Activated naive CD4-positive, alpha-beta T cell treated with anti-CD3 and anti-CD28 coated beads, Interleukin-2, amount 50 U/mL, for 16 hours (primary cell): ENCODE measurements around the gene ZNF487.
"Not testable (repeated sequence)": the region's sequence is repeated elsewhere in the genome, so short reads cannot be mapped to it uniquely, and the experiment has no call there.

Source experiments
- DNase-seq: peaks from one replicate; pipeline ENCODE4 v3.0.0-alpha.2; 2020

Gene ZNF487

DNA sequence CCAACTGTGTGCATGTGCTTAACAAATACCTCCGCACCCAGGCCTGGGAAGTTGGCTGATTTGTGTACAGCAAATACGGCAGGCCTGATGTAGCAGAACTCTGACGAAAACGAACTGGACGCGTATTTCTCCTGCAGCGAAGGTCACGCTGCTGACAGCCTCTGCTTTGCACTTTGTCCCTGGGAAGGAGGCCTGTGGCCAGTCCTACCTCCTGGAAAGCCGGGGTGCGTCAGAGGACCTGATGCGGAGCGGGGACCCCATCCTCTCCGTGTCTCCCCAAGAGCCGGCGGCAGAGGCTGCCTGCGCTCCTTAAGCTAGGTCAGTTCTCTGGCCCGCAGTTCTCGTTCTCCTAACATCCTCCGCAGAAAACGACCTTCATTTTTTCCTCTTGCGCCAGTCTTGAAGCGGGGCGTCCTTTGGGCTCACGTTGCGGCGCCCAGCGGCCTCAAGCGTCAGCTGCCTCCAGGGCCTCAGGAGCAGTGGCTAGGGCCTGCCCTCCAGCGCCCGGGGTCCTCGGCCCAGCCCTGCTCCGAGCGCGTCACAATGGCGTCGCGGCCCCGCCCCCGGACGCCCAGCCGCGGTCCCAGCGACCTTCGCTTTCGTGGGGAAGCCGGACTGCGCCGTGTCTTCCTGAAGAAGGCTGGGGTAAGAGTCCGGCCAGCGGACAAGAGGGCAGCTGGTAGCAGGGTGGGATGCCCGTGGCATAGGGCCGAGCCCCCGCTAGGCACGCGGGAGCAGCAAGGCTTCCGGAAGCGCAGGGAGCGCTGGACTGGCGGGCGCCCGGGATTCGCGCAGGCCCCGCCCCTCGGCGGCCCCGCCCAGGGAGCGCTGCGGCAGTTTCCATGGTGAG lies at the start of gene ZNF487:
Gene ZNF487 (plus strand): TSS at position 821 of the 850 bp plus-strand sequence. CDS start 38,703 bp downstream, outside the sequence.
- DNase-seq, result peak; percentile 83

GRCh38 chr10:43387678-43388032 lies 49.3 kb upstream of the ZNF487 start:
- no peak for DNase-seq

DNA sequence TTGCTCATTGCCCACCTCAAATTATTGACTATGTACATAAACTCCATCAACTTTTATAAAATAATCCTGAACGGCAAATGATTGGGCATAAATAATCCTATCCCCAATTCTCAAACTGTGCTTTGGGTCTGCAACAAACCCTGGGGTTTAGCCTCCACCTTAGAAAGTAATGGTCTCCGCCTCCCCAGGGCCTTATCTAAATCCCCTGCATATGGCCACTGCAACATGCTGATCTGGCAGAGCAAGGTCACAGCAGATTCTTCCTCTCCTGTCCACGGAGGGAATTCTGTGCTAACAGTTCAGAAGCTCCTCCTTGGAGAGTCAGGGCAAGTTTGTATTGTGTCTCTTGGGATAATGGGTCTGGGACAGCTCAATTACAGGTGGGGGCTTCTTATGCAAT lies 47.0 kb upstream of the ZNF487 start:
- no peak for DNase-seq

DNA sequence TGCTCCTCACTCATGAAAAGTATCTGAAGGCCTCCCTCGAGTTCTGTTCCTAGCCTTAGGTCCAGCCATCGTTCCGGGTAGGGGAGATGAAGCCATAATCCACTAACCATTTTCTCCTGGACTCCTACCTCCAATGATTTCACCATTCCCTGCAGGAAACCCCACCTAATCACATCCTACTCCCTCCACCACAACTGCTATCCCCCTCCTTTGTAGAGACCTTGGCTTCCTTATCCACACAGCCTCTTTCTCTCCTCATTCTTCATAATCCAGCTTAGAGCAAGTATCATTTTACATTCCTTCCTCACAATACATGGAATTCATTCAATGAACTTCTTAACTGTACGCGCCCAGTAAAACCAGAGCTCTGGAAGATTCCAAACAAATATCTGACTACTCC lies 46.6 kb upstream of the ZNF487 start:
- no peak for DNase-seq

DNA sequence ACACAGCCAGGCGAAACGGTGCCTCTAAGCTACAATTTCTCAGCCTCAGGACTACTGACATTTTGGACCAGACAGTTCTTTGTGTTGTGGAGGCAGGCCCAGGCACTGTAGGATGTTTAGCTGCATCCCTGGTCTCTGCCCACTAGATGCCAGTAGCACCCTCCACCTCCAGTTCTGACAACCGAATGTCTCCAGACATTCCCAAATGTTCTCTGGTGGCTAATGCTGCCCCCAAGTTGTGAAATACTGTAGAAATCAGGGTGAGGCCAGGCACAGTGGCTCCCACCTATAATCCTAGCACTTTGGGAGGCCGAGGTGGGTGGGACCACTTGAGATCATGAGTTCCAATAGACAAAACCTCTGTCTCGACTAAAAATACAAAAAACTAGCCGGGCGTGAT lies 46.2 kb upstream of the ZNF487 start:
- no peak for DNase-seq

DNA sequence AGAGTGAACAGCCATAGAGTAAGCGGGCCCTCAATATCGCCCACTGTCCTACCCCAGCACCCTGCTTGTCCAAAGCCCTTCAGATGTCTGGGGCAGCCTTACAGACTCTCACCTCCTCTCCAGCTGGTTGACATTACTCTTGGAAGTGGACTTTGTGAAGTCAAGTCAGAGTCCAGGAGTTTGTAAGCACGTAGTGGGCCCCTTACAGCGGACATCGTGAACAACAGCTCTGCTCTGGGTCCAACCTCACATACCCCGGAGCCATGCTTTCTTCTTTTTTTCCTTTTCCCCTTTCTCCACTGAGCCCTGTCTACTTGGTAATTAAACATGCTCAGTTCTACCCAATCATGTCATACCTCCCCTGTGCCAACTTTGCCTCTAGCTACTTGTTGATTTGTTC lies 45.4 kb upstream of the ZNF487 start:
- DNase-seq, result no peak

DNA sequence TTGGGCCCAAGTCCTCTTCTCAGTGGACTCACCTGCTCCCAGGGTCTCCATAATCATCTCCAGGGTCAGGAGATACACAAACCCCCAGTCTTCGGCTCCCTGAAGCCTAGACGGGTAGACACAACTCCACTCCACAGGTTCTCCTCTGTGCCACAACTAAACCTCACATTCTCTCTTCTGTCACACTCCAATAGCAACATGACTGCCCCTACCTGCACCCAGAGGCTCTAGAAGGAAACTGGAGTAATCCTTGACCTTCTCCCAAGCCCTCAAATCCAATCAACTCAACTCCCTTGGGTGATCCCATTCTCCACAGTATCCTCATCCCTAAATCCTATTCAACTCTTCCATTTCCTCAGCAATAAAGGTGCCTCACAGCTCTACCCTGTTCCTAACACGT lies 44.2 kb upstream of the ZNF487 start:
- DNase-seq, result no peak

- DNase-seq, result not testable (repeated sequence)
Observed at GRCh38 chr10:43393186-43393585, 43.7 kb upstream of the ZNF487 start.

- DNase-seq, result no peak
Observed at GRCh38 chr10:43393606-43394360, 43.1 kb upstream of the ZNF487 start.

DNA sequence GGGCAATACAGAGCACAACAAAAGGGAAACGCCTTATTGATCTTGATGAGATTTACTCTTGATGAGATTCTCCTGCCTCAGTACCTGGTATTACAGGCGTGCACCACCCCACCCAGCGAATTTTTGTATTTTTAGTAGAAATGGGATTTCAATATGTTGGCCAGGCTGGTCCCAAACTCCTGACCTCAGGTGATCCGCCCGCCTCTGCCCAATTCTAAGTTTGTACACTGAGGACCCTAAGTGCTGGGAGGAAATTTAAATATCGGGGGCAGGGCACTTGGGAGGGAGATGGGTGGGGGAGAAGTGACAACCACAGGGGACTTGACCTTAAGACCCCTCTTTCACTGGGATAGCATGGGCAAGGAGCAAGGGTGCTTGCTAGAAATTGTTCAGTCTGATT lies 42.0 kb upstream of the ZNF487 start:
- DNase-seq, result no peak

GRCh38 chr10:43395571-43396060 lies 41.3 kb upstream of the ZNF487 start:
- no peak for DNase-seq

- peak; percentile 67 for DNase-seq
Observed at GRCh38 chr10:43396061-43396927, 40.6 kb upstream of the ZNF487 start.

- peak; percentile 71 for DNase-seq
Observed at GRCh38 chr10:43396928-43397624, 39.8 kb upstream of the ZNF487 start.

DNA sequence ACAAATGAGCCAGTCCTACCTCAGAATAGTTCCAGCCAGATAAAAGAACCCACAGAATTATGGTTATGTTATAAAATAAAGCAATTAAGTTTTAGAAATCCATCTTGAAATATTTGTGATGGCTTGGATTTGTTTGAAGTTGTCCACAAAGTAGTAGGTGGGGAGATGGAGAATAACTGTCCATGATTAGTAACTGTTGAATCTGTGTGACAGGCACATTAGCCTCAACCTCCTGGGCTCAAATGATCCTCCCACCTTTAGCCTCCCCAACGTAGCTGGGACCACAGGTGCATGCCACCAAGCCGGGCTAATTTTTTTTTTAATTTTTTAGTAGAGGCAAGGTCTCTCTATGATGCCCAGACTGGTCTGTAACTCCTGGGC lies 38.0 kb upstream of the ZNF487 start:
- DNase-seq, result no peak

- DNase-seq, result no peak
Observed at GRCh38 chr10:43399320-43400310, 37.3 kb upstream of the ZNF487 start.

DNA sequence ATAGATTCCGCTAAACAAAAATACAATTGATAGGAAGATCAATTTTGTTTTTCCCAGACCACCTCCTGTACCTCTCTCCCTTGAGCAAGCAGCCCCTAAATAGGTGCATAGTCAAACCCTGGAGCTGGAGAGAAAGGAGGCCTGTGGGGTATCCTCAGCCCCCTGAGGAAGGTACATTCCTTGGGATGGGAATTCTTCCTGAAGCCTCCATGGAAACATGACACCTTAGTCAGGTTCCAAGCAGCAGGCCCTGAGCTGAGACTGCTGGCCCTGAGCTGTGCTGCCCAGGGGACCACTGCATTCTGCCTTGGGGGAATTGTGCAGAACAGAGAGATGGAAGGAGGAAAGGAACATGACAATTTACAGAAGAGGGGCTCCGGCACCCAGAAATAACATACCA lies 35.3 kb upstream of the ZNF487 start:
- no peak for DNase-seq

GRCh38 chr10:43402176-43402575 lies 34.7 kb upstream of the ZNF487 start:
- DNase-seq, result no peak

GRCh38 chr10:43402880-43403452 lies 33.9 kb upstream of the ZNF487 start:
- no peak for DNase-seq

DNA sequence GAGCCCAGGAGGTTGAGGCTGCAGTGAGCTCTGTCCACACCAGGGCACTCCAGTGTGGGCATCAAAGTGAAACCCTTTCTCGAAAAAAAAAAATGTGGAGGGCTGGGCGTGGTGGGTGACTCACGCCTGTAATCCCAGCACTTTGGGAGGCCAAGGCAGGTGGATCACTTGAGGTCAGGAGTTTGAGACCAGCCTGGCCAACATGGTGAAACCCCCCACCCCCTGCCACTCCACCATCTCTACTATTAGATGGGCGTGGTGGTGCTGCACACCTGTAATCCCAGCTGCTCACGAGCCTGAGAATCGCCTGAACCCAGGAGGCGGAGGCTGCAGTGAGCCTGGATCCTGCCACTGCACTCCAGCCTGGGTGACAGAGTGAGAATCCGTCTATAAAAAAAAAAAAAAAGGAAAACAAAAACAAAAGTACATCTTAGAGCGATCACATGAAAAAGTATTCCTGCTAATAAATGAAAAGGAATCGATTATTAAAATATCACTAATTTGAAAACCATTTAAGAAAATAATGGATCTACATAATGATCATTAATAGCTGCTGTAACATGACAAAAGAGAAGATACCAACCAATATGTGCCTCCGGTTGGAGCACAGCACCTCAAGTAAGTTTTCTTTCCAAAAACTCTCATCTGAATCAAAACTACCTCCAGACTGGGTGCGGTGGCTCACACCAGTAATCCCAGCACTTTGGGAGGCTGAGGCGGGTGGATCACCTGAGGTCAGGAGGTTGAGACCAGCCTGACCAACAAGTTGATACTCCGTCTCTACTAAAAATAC lies 32.8 kb upstream of the ZNF487 start:
- no peak for DNase-seq

- DNase-seq, result no peak
Observed at GRCh38 chr10:43404704-43405084, 32.2 kb upstream of the ZNF487 start.
